Measurements from ENCODE around the gene SLC34A2.

GRCh38 chr4:25687773-25688172 is 32.1 kb downstream of the SLC34A2 start:
- no peak for TF ChIP-seq CTCF (IDR thresholded peaks at IDR 0.05)
- TF ChIP-seq POLR2AphosphoS5 (IDR thresholded peaks at IDR 0.05), result no peak
- TF ChIP-seq POLR2A (IDR thresholded peaks at IDR 0.05), result no peak

Measured in stomach (tissue), 4 donors.